ENCODE data around the gene ZFYVE28.

Gene ZFYVE28

DNA sequence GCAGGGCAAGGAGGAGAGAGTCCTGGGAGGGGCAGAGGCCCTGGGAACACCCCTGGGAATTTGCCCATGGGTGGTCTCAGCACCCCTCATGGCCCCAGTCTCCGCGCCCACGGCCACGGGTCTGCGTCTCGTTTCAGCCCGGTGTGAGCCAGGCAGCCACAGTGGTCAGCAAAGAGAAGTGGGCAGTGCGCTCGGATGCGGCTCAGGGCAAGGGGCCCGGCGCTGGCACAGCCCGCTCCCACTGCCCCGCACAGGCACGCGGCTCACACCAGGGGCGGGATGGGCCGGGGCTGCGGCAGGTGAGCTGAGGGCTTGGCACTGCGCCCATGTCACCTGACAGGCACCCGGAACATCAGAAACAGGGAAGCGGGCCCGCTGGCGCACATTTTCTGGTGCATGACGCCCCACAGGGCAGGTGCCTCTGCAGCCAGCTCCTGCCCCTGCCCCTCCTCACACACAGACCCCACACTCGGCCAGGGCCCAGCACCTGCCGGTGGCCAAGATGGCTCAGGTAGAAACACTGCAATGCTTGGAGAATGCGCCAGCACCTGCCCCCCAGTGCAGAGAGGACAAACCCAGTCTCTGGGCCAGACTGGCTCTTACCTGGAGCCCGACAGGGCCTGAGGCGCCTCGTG is 114.6 kb downstream of the ZFYVE28 start:
- DNase-seq (ENCODE audit: low read depth in 1 of 2, low spot score in 1 of 2) = no peak
- in situ Hi-C loops (cut with HindIII; ENCODE audit: low pct_unique_long_range_greater_than_20kb, low sequenced_read_pairs) = no loop called here
- TF ChIP-seq JUND (IDR thresholded peaks at IDR 0.05; ENCODE audit: low read depth) = no peak

DNA sequence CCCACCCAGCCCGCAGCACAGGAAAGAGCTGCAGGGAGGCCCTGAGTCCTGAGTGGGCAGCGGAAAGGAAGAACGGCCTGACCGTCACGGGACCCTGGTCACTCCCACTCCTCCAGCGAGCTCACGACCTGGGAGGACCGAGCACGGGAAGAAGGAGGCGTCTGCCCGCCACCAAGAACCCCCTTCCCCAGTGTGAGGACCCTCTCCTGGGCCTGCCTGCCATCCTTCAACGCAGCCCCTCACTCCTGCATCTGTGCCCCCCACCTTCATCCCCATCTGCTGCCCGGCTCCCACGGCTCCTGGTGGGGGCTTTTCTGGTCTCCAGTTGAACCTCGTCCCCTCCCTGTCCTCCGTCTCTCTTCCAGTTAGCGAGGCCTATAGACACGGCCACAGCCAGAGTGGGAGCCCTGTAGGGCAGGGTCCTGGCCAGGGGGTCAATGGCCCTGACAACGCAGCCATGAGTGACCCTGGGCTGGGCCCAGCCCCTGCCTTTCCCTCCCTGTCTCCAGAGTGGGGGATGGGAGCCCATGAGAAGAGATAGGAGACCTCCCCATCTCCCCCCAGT is 115.2 kb downstream of the ZFYVE28 start:
- in situ Hi-C loops (cut with HindIII; ENCODE audit: low pct_unique_long_range_greater_than_20kb, low sequenced_read_pairs) = no loop called here
- no peak for DNase-seq (ENCODE audit: low read depth in 1 of 2, low spot score in 1 of 2)
- TF ChIP-seq JUND (IDR thresholded peaks at IDR 0.05; ENCODE audit: low read depth) = no peak

GRCh38 chr4:2302387-2303119 is 115.9 kb downstream of the ZFYVE28 start:
- in situ Hi-C loops (cut with HindIII; ENCODE audit: low pct_unique_long_range_greater_than_20kb, low sequenced_read_pairs) = no loop called here
- no peak for DNase-seq (ENCODE audit: low read depth in 1 of 2, low spot score in 1 of 2)
- no peak for TF ChIP-seq JUND (IDR thresholded peaks at IDR 0.05; ENCODE audit: low read depth)

DNA sequence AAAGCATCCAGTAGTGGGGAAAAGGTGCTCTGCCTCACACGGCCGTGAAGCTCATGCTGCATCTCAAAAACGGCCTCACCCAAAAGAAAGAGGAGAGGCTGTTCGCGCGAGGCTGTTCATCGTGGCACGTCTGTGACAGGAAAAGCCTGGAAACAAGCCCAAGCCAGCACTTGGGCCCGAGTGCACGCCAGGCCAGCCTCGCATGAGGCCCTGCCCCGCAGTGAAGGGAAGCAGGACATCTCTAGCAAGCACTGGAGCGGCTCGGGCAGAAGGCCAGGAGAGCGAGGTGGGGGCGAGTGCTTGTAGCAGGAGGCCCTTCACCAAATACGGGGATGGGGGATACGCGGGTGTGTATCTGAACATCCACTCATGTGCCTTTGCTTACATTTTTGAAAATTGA is 116.6 kb downstream of the ZFYVE28 start:
- TF ChIP-seq JUND (IDR thresholded peaks at IDR 0.05; ENCODE audit: low read depth) = no peak
- in situ Hi-C loops (cut with HindIII; ENCODE audit: low pct_unique_long_range_greater_than_20kb, low sequenced_read_pairs) = no loop called here
- no peak for DNase-seq (ENCODE audit: low read depth in 1 of 2, low spot score in 1 of 2)

- in situ Hi-C loops (cut with HindIII; ENCODE audit: low pct_unique_long_range_greater_than_20kb, low sequenced_read_pairs) = no loop called here
- TF ChIP-seq JUND (IDR thresholded peaks at IDR 0.05; ENCODE audit: low read depth) = no peak
Observed at GRCh38 chr4:2301225-2301642, 117.2 kb downstream of the ZFYVE28 start.

DNA sequence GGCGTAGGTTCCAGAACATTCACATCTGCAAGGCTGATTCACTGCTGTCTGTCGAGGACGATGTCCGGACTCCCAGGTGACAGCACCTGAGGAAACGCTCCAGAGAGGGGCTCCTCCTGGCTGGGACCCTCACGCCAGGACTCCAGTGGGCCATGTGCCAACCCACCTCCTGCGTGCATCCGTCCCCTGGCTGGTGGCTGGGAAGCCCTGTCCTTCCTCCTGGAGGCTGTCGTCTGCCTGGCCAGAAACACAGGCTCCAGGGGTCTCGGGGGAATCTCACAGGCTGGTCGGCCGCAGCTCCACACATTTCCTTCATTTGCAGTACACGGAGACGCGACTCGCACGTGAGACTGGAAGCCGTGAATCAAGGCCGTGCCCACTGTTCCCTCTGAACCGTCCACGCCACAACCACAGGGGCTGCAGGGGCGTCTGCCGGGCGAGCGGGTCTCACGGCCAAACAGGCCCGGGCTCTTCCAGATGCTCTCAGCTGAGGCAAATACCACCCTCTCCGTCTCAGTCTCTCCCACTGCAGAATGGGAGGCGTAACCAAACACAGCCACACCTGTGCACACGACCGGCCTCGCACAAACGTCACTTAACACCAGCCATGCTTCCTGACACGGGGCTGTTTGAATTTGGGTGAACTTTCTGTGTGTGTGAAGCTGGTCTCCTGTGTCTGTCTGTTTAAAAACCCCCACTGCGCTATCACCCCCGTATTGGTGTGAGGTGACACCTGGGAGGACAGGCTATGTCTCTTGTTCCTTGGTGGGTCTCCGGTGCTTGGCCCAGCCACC is 117.8 kb downstream of the ZFYVE28 start:
- DNase-seq (ENCODE audit: low read depth in 1 of 2, low spot score in 1 of 2) = no peak
- in situ Hi-C loops (cut with HindIII; ENCODE audit: low pct_unique_long_range_greater_than_20kb, low sequenced_read_pairs) = no loop called here
- no peak for TF ChIP-seq JUND (IDR thresholded peaks at IDR 0.05; ENCODE audit: low read depth)

More at GRCh38 chr4:2301225-2301642, 117.2 kb downstream of the ZFYVE28 start:
- no peak for DNase-seq (ENCODE audit: low read depth in 1 of 2, low spot score in 1 of 2)

DNA sequence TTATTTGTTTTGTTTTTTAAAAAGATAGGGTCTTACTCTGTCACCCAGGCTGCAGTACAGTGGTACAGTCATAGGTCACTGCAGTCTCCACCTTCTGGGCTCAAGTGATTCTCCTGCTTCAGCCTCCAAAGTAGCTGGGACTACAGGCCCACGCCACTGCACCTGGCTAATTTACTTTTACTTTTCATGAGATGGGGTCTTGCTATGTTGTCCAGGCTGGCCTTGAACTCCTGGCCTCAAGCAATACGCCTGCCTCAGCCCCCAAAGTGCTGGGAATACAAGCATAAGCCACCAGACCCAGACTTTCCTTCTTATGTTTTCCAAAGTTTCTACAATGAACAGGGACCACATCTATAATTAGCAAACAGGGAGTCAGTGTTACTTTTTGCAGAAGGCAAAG is 118.7 kb downstream of the ZFYVE28 start:
- in situ Hi-C loops (cut with HindIII; ENCODE audit: low pct_unique_long_range_greater_than_20kb, low sequenced_read_pairs) = no loop called here
- no peak for DNase-seq (ENCODE audit: low read depth in 1 of 2, low spot score in 1 of 2)

DNA sequence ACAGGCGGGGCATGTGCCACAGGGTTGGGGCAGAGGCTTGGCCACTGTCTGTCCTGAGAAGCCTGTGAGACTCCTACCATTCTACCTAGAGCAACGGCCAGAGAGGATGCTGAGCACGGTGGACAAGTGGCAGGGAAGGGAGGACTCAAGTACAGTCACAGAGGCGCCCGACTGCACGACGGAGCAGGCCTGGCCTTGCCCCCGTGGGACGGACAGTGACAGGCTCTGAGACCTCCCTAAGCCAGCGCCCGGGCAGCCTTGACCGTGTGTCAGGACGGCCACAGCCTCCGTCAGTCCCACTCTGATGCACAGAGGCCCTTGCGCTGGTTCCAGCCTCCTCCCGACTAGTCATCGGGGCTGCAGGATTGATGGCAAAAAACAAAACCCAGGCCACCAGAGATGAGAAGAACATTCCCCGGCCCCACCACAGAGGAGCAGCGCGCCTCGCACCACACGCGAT is 119.9 kb downstream of the ZFYVE28 start:
- no peak for DNase-seq (ENCODE audit: low read depth in 1 of 2, low spot score in 1 of 2)
- no peak for TF ChIP-seq JUND (IDR thresholded peaks at IDR 0.05; ENCODE audit: low read depth)
- in situ Hi-C loops (cut with HindIII; ENCODE audit: low pct_unique_long_range_greater_than_20kb, low sequenced_read_pairs) = no loop called here

More for the DNA sequence above, 118.7 kb downstream of the ZFYVE28 start:
- TF ChIP-seq JUND (IDR thresholded peaks at IDR 0.05; ENCODE audit: low read depth) = no peak

DNA sequence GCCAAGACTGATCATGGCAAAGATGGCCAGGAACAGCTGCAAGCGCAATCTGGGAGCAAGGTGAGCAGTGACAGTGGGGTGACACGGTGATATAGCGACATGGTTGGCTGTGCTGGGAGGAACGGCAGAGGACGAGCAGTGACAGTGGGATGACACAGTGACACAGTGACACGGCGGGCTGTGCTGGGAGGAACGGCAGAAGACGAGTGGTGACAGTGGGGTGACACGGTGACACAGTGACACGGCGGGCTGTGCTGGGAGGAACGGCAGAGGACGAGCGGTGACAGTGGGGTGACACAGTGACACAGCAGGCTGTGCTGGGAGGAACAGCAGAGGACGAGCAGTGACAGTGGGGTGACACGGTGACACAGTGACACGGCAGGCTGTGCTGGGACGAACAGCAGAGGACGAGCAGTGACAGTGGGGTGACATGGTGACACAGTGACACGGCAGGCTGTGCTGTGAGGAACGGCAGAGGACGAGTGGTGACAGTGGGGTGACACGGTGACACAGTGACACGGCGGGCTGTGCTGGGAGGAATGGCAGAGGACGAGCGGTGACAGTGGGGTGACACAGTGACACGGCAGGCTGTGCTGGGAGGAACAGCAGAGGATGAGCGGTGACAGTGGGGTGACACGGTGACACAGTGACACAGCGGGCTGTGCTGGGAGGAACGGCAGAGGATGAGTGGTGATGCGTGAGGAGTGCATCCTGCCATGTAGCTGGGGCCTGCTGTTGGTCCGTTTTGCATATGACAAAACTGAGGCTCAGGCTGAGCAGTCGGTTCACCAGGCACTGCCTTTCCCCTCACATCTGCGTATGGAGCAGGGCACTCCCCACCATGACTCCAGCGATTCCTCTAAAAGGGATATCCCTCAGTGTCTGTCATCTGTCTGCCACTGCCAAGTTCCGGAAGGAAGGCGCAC is 120.6 kb downstream of the ZFYVE28 start:
- TF ChIP-seq JUND (IDR thresholded peaks at IDR 0.05; ENCODE audit: low read depth) = no peak
- in situ Hi-C loops (cut with HindIII; ENCODE audit: low pct_unique_long_range_greater_than_20kb, low sequenced_read_pairs) = no loop called here
- no peak for DNase-seq (ENCODE audit: low read depth in 1 of 2, low spot score in 1 of 2)

GRCh38 chr4:2296631-2297601 is 121.5 kb downstream of the ZFYVE28 start:
- TF ChIP-seq JUND (IDR thresholded peaks at IDR 0.05; ENCODE audit: low read depth) = no peak
- DNase-seq (ENCODE audit: low read depth in 1 of 2, low spot score in 1 of 2) = no peak
- in situ Hi-C loops (cut with HindIII; ENCODE audit: low pct_unique_long_range_greater_than_20kb, low sequenced_read_pairs) = no loop called here

Data from T47D (cell line).